ENCODE data around the gene CRYBG2. TPM values are rescaled to one million over a fixed set of nuclear protein-coding genes. Genes with fewer than 3 reads are reported as not detected.
A peak's percentile ranks its signal among the peaks of the same experiment; 100 is the strongest.
"Not testable (repeated sequence)": the region's sequence is repeated elsewhere in the genome, so short reads cannot be mapped to it uniquely, and the experiment has no call there.

CRYBG2 gene
- total RNA-seq, 4 donors from 2014 or later = 0.35 to 2.7 (median 0.50) TPM

DNA sequence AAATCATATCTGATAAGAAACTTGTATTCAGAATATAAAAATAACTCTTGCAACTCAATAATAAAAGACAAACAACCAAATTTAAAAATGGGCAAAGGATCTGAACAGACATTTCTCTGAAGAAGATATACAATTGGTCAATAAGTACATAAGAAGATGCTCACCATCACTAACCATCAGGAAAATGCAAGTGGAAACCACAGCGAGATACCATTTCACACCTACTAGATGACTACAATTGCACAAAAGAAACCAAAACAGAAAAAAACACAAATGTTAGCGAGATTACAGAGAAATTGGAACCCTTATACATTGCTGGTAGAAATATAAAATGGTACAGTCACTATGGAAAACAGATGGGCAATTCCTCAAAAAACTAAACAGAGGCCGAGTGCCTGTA, 30.1 kb upstream of the CRYBG2 start:
- Histone ChIP-seq H3K27me3 (peaks cover 55% of the 10 kb centered on the region), H3K36me3 (no peaks in the 10 kb centered on the region), H3K4me1 (no peaks in the 10 kb centered on the region), H3K27ac (no peak overlapping the region), H3K4me3 (no peak overlapping the region), H3K9me3 (no peaks in the 10 kb centered on the region)
- ATAC-seq = no peak
- WGBS, 2 donors (ENCODE audit: low coverage in 1 of 2) = 69 to 76% methylated on average over 2 to 3 of the region's 3 CpGs
- TF ChIP-seq, protein P1, sequence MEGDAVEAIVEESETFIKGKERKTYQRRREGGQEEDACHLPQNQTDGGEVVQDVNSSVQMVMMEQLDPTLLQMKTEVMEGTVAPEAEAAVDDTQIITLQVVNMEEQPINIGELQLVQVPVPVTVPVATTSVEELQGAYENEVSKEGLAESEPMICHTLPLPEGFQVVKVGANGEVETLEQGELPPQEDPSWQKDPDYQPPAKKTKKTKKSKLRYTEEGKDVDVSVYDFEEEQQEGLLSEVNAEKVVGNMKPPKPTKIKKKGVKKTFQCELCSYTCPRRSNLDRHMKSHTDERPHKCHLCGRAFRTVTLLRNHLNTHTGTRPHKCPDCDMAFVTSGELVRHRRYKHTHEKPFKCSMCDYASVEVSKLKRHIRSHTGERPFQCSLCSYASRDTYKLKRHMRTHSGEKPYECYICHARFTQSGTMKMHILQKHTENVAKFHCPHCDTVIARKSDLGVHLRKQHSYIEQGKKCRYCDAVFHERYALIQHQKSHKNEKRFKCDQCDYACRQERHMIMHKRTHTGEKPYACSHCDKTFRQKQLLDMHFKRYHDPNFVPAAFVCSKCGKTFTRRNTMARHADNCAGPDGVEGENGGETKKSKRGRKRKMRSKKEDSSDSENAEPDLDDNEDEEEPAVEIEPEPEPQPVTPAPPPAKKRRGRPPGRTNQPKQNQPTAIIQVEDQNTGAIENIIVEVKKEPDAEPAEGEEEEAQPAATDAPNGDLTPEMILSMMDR (IDR thresholded peaks at IDR 0.05) = no peak
- TF ChIP-seq POLR2AphosphoS5 (IDR thresholded peaks at IDR 0.05) (no peak), EP300 (IDR thresholded peaks at IDR 0.05) (no peak), POLR2A (IDR thresholded peaks at IDR 0.05) (no peak)

GRCh38 chr1:26378879-26379251, 24.9 kb upstream of the CRYBG2 start:
- TF ChIP-seq, protein P1 (IDR thresholded peaks at IDR 0.05) = no peak
- no peak for TF ChIP-seq EP300 (IDR thresholded peaks at IDR 0.05)
- TF ChIP-seq POLR2A (IDR thresholded peaks at IDR 0.05) = no peak
- no peak for TF ChIP-seq POLR2AphosphoS5 (IDR thresholded peaks at IDR 0.05)
- H3K4me1 ChIP-seq = peaks cover 0 to 3% (median 0%) of the 10 kb centered on the region in 3 donors
- H3K27me3 ChIP-seq = peaks cover 17% of the 10 kb centered on the region
- no peak for ATAC-seq
- 92 to 100% methylated on average over 2 of the region's 3 CpGs for WGBS, 2 donors (ENCODE audit: low coverage in 1 of 2)
- H3K4me3 ChIP-seq = no peak overlapping the region
- H3K27ac ChIP-seq = no peak overlapping the region
- no peaks in the 10 kb centered on the region for H3K36me3 ChIP-seq
- no peaks in the 10 kb centered on the region for H3K9me3 ChIP-seq

- no peak overlapping the region for H3K4me3 ChIP-seq
- no peaks in the 10 kb centered on the region for H3K9me3 ChIP-seq
- H3K36me3 ChIP-seq = no peaks in the 10 kb centered on the region
- ATAC-seq = peak; percentile 31
- 0 to 27% methylated on average over 1 to 4 of the region's 5 CpGs for WGBS, 2 donors (ENCODE audit: low coverage in 1 of 2)
- peaks cover 17% of the 10 kb centered on the region for H3K27me3 ChIP-seq
- TF ChIP-seq POLR2AphosphoS5 (IDR thresholded peaks at IDR 0.05) = peak; percentile 26
- no peak for TF ChIP-seq EP300 (IDR thresholded peaks at IDR 0.05)
- H3K4me1 ChIP-seq = peaks cover 0 to 3% (median 0%) of the 10 kb centered on the region in 3 donors
- H3K27ac ChIP-seq = no peak overlapping the region
These were observed 24.4 kb upstream of the CRYBG2 start for GRCh38 chr1:26378088-26378878.

DNA sequence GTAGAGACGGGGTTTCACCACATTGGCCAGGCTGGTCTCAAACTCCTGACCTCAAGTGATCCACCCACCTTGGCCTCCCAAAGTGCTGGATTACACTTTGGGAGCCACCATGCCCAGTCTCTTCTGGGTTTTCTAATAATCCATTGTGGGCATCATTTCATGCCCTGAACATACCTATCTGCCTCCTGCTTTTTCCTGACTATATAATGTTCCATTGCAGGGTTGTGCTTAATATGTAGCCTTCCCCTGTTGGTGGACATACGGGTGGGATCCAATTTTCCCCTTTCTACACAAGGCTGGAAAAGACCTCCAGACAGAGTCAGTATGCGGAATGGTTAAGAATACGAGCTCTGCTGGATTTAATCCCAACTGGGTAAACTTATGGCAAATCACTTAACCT, 22.1 kb upstream of the CRYBG2 start:
- Histone ChIP-seq H3K4me1 (peaks cover 0 to 3% (median 0%) of the 10 kb centered on the region in 3 donors), H3K4me3 (no peak overlapping the region), H3K36me3 (no peaks in the 10 kb centered on the region), H3K27ac (no peak overlapping the region), H3K9me3 (no peaks in the 10 kb centered on the region), H3K27me3 (peaks cover 23% of the 10 kb centered on the region)
- TF ChIP-seq POLR2AphosphoS5 (IDR thresholded peaks at IDR 0.05) = no peak
- no peak for TF ChIP-seq EP300 (IDR thresholded peaks at IDR 0.05)
- no peak for TF ChIP-seq POLR2A (IDR thresholded peaks at IDR 0.05)
- TF ChIP-seq, protein P1 (IDR thresholded peaks at IDR 0.05) = no peak
- 71 to 84% methylated on average over 1 to 4 of the region's 4 CpGs for WGBS, 2 donors (ENCODE audit: low coverage in 1 of 2)
- ATAC-seq = no peak

DNA sequence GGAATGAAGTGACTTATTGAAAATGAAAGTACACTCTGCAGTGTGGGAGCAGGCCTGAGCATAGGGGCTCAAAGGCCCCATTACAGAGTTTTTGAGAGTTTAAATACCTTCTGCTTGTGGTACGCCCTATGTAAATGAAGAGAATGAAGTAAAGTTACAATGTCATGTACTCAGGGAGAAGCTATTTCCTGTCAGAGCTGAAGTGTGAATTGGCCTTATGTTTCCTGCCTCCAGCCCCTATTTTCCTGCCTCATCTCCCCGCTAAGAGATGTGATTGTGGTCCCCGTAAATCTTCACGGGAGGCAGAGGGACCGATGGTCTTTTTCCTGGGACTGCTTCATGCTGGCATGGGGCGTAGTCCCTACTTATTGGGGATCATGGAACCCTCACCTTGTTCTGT, 21.2 kb upstream of the CRYBG2 start:
- Histone ChIP-seq H3K4me3 (no peak overlapping the region), H3K4me1 (peaks cover 0 to 3% (median 0%) of the 10 kb centered on the region in 3 donors), H3K9me3 (no peaks in the 10 kb centered on the region), H3K36me3 (no peaks in the 10 kb centered on the region), H3K27ac (no peak overlapping the region), H3K27me3 (peaks cover 29% of the 10 kb centered on the region)
- 60 to 82% methylated on average over 1 to 5 of the region's 6 CpGs for WGBS, 2 donors (ENCODE audit: low coverage in 1 of 2)
- no peak for ATAC-seq
- TF ChIP-seq EP300 (IDR thresholded peaks at IDR 0.05) (no peak), POLR2AphosphoS5 (IDR thresholded peaks at IDR 0.05) (no peak), POLR2A (IDR thresholded peaks at IDR 0.05) (no peak)
- TF ChIP-seq, protein P1 (IDR thresholded peaks at IDR 0.05) = no peak

- H3K4me3 ChIP-seq, ATAC-seq, H3K9me3 ChIP-seq, H3K4me1 ChIP-seq, H3K36me3 ChIP-seq, H3K27ac ChIP-seq: not testable (repeated sequence)
- H3K27me3 ChIP-seq = peaks cover 31% of the 10 kb centered on the region
- 50 to 57% methylated on average over 2 of the region's 2 CpGs for WGBS, 2 donors (ENCODE audit: low coverage in 1 of 2)
These were observed 20.4 kb upstream of the CRYBG2 start for GRCh38 chr1:26374361-26374760.

Measured in gastroesophageal sphincter (tissue), 4 donors.